Stimulated activated CD4-positive, alpha-beta T cell treated with anti-CD3 and anti-CD28 coated beads, Interleukin-4, amount 100 ng/mL, for 24 hours (primary cell): ENCODE data around the gene KRT35.

ENCODE experiments used
- DNase-seq: peaks from one replicate; pipeline ENCODE4 v3.0.0-alpha.2; 2020

Gene KRT35

GRCh38 chr17:41481036-41481435 is at the start of gene KRT35:
KRT35 (minus strand) TSS chr17:41481151; CDS start chr17:41481097, 54 bp downstream.
- DNase-seq: no peak

- no peak for DNase-seq
Measured at GRCh38 chr17:41530062-41531048, 49.4 kb upstream of the KRT35 start.

GRCh38 chr17:41529491-41529915 is 48.6 kb upstream of the KRT35 start:
- no peak for DNase-seq

- DNase-seq: no peak
Measured at GRCh38 chr17:41528959-41529353, 48.0 kb upstream of the KRT35 start.

GRCh38 chr17:41527063-41528023 is 46.4 kb upstream of the KRT35 start:
- DNase-seq: no peak

GRCh38 chr17:41524261-41524660 is 43.3 kb upstream of the KRT35 start:
- DNase-seq: no peak

GRCh38 chr17:41523787-41524186 is 42.8 kb upstream of the KRT35 start:
- no peak for DNase-seq

GRCh38 chr17:41523225-41523593 is 42.3 kb upstream of the KRT35 start:
- DNase-seq: no peak

GRCh38 chr17:41522301-41523224 is 41.6 kb upstream of the KRT35 start:
- no peak for DNase-seq

GRCh38 chr17:41521574-41522261 is 40.8 kb upstream of the KRT35 start:
- DNase-seq: no peak

GRCh38 chr17:41520821-41521521 is 40.0 kb upstream of the KRT35 start:
- no peak for DNase-seq

- DNase-seq: no peak
Measured at GRCh38 chr17:41519501-41520224, 38.7 kb upstream of the KRT35 start.

GRCh38 chr17:41518789-41519449 is 38.0 kb upstream of the KRT35 start, which contains the start of gene KRT15:
KRT15 (minus strand) TSS chr17:41518890; CDS start chr17:41518827, 63 bp downstream.
- no peak for DNase-seq

- DNase-seq: no peak
Measured at GRCh38 chr17:41518031-41518430, 37.1 kb upstream of the KRT35 start.

GRCh38 chr17:41516830-41517283 is 35.9 kb upstream of the KRT35 start:
- DNase-seq: no peak

GRCh38 chr17:41516147-41516829 is 35.3 kb upstream of the KRT35 start:
- no peak for DNase-seq

GRCh38 chr17:41513168-41513547 is 32.2 kb upstream of the KRT35 start:
- DNase-seq: no peak

- no peak for DNase-seq
Measured at GRCh38 chr17:41512546-41513167, 31.7 kb upstream of the KRT35 start.
